Activated naive CD4-positive, alpha-beta T cell treated with anti-CD3 and anti-CD28 coated beads, Interleukin-2, amount 10 ng/mL, durations not matched to agents 7 days and 5 days (primary cell): ENCODE measurements around the gene FRZB.

Experiments
- CTCF ChIA-PET: fragments of 350-600 bp; sonication (Branson Sonifier 250); formaldehyde crosslinking; loops from one replicate; lab custom pipeline; 2021; ENCODE audit warnings: antibody characterized with exemption; lab: Charles Lee
- DNase-seq: peaks from one replicate; pipeline ENCODE4 v3.0.0-alpha.2; 2020
- H3K27ac Mint-ChIP-seq: one replicate; pipeline ENCODE4 v1.8.0; 2021; ENCODE audit warnings: mild to moderate bottlenecking, moderate library complexity, mixed read lengths
- H3K27me3 Mint-ChIP-seq: one replicate; pipeline ENCODE4 v1.8.0; 2021; ENCODE audit warnings: mild to moderate bottlenecking, mixed read lengths
- H3K36me3 Mint-ChIP-seq: one replicate; pipeline ENCODE4 v1.8.0; 2021; ENCODE audit warnings: mixed read lengths
- H3K4me1 Mint-ChIP-seq: one replicate; pipeline ENCODE4 v1.8.0; 2021; ENCODE audit warnings: mixed read lengths
- H3K4me3 Mint-ChIP-seq: one replicate; pipeline ENCODE4 v1.8.0; 2021; ENCODE audit warnings: mild to moderate bottlenecking, moderate library complexity, mixed read lengths
- H3K9me3 Mint-ChIP-seq: one replicate; pipeline ENCODE4 v1.8.0; 2021; ENCODE audit warnings: mixed read lengths

Gene FRZB

GRCh38 chr2:182818501-182818900 is 47.9 kb downstream of the FRZB start:
- DNase-seq: no peak
- H3K9me3 Mint-ChIP-seq: no peaks in the 10 kb centered on the region
- H3K4me1 Mint-ChIP-seq: no peaks in the 10 kb centered on the region
- peaks cover 19% of the 10 kb centered on the region for H3K27me3 Mint-ChIP-seq
- CTCF ChIA-PET: no interaction called here
- no peaks in the 10 kb centered on the region for H3K36me3 Mint-ChIP-seq
- H3K27ac Mint-ChIP-seq: no peak overlapping the region
- no peak overlapping the region for H3K4me3 Mint-ChIP-seq

- Mint-ChIP-seq H3K27me3 (peaks cover 16% of the 10 kb centered on the region), H3K36me3 (no peaks in the 10 kb centered on the region), H3K4me3 (no peak overlapping the region), H3K27ac (no peak overlapping the region), H3K9me3 (no peaks in the 10 kb centered on the region), H3K4me1 (no peaks in the 10 kb centered on the region)
- CTCF ChIA-PET: no interaction called here
- DNase-seq: no peak
These were observed 48.9 kb downstream of the FRZB start for GRCh38 chr2:182817558-182817957.

GRCh38 chr2:182816866-182817265 is 49.6 kb downstream of the FRZB start:
- no peak overlapping the region for H3K4me3 Mint-ChIP-seq
- no peaks in the 10 kb centered on the region for H3K9me3 Mint-ChIP-seq
- DNase-seq: no peak
- no peaks in the 10 kb centered on the region for H3K36me3 Mint-ChIP-seq
- H3K27me3 Mint-ChIP-seq: peaks cover 16% of the 10 kb centered on the region
- no peaks in the 10 kb centered on the region for H3K4me1 Mint-ChIP-seq
- CTCF ChIA-PET: no interaction called here
- no peak overlapping the region for H3K27ac Mint-ChIP-seq

GRCh38 chr2:182814804-182815203 is 51.6 kb downstream of the FRZB start:
- no peak for DNase-seq
- Mint-ChIP-seq H3K9me3 (no peaks in the 10 kb centered on the region), H3K4me3 (no peak overlapping the region), H3K27ac (no peak overlapping the region), H3K36me3 (no peaks in the 10 kb centered on the region), H3K27me3 (peaks cover 20% of the 10 kb centered on the region), H3K4me1 (no peaks in the 10 kb centered on the region)
- CTCF ChIA-PET: interaction anchor here (1.5 kb wide), 1 partner anchor 9 kb away, joined by 3 read pairs; no protein-coding TSS in a partner anchor

GRCh38 chr2:182814380-182814779 is 52.1 kb downstream of the FRZB start:
- CTCF ChIA-PET: interaction anchor here (1.5 kb wide), 1 partner anchor 10 kb away, joined by 3 read pairs; no protein-coding TSS in a partner anchor
- Mint-ChIP-seq H3K4me1 (no peaks in the 10 kb centered on the region), H3K36me3 (no peaks in the 10 kb centered on the region), H3K27me3 (peaks cover 20% of the 10 kb centered on the region), H3K9me3 (no peaks in the 10 kb centered on the region), H3K4me3 (no peak overlapping the region), H3K27ac (no peak overlapping the region)
- DNase-seq: no peak

- Mint-ChIP-seq H3K27ac (no peak overlapping the region), H3K36me3 (no peaks in the 10 kb centered on the region)
- CTCF ChIA-PET: no interaction called here
These were observed 56.4 kb downstream of the FRZB start for GRCh38 chr2:182810087-182810486.

GRCh38 chr2:182807319-182807718 is 59.1 kb downstream of the FRZB start:
- no peak overlapping the region for H3K27ac Mint-ChIP-seq
- H3K9me3 Mint-ChIP-seq: no peaks in the 10 kb centered on the region
- H3K36me3 Mint-ChIP-seq: no peaks in the 10 kb centered on the region
- H3K4me1 Mint-ChIP-seq: no peaks in the 10 kb centered on the region
- CTCF ChIA-PET: interaction anchor here (0.9 kb wide), 1 partner anchor 173 kb away, joined by 3 read pairs; no protein-coding TSS in a partner anchor
- peaks cover 12% of the 10 kb centered on the region for H3K27me3 Mint-ChIP-seq
- no peak for DNase-seq
- H3K4me3 Mint-ChIP-seq: no peak overlapping the region

More at GRCh38 chr2:182810087-182810486, 56.4 kb downstream of the FRZB start:
- no peak overlapping the region for H3K4me3 Mint-ChIP-seq
- no peak for DNase-seq
- H3K9me3 Mint-ChIP-seq: no peaks in the 10 kb centered on the region
- H3K27me3 Mint-ChIP-seq: peaks cover 16% of the 10 kb centered on the region
- H3K4me1 Mint-ChIP-seq: no peaks in the 10 kb centered on the region

- no peak overlapping the region for H3K27ac Mint-ChIP-seq
- peaks cover 13% of the 10 kb centered on the region for H3K27me3 Mint-ChIP-seq
- no peaks in the 10 kb centered on the region for H3K36me3 Mint-ChIP-seq
- CTCF ChIA-PET: interaction anchor here (1.5 kb wide), 1 partner anchor 176 kb away, joined by 3 read pairs; no protein-coding TSS in a partner anchor
- DNase-seq: no peak
- no peaks in the 10 kb centered on the region for H3K4me1 Mint-ChIP-seq
- H3K9me3 Mint-ChIP-seq: no peaks in the 10 kb centered on the region
- no peak overlapping the region for H3K4me3 Mint-ChIP-seq
These were observed 62.3 kb downstream of the FRZB start for GRCh38 chr2:182804128-182804527.

- H3K27me3 Mint-ChIP-seq: peaks cover 13% of the 10 kb centered on the region
- no peaks in the 10 kb centered on the region for H3K36me3 Mint-ChIP-seq
- no peak for DNase-seq
- no peak overlapping the region for H3K27ac Mint-ChIP-seq
- no peaks in the 10 kb centered on the region for H3K4me1 Mint-ChIP-seq
- H3K4me3 Mint-ChIP-seq: no peak overlapping the region
- CTCF ChIA-PET: no interaction called here
- no peaks in the 10 kb centered on the region for H3K9me3 Mint-ChIP-seq
These were observed 67.7 kb downstream of the FRZB start for GRCh38 chr2:182798736-182799135.

GRCh38 chr2:182792441-182792840 is 74.0 kb downstream of the FRZB start:
- Mint-ChIP-seq H3K9me3 (no peaks in the 10 kb centered on the region), H3K4me1 (no peaks in the 10 kb centered on the region), H3K27me3 (no peaks in the 10 kb centered on the region), H3K4me3 (no peak overlapping the region), H3K27ac (no peak overlapping the region), H3K36me3 (no peaks in the 10 kb centered on the region)
- CTCF ChIA-PET: interaction anchor here (0.6 kb wide), 1 partner anchor 187 kb away, joined by 3 read pairs; no protein-coding TSS in a partner anchor
- DNase-seq: no peak

GRCh38 chr2:182784777-182785176 is 81.7 kb downstream of the FRZB start:
- no peak overlapping the region for H3K4me3 Mint-ChIP-seq
- DNase-seq: no peak
- peaks cover 4% of the 10 kb centered on the region for H3K9me3 Mint-ChIP-seq
- no peaks in the 10 kb centered on the region for H3K27me3 Mint-ChIP-seq
- no peak overlapping the region for H3K27ac Mint-ChIP-seq
- peaks cover 7% of the 10 kb centered on the region for H3K36me3 Mint-ChIP-seq
- H3K4me1 Mint-ChIP-seq: no peaks in the 10 kb centered on the region
- CTCF ChIA-PET: interaction anchor here (0.9 to 2.2 kb wide), 4 partner anchors 9 to 195 kb away, joined by 4 to 20 read pairs (median 6); no protein-coding TSS in a partner anchor

GRCh38 chr2:182784058-182784706 is 82.3 kb downstream of the FRZB start:
- Mint-ChIP-seq H3K9me3 (peaks cover 4% of the 10 kb centered on the region), H3K27me3 (no peaks in the 10 kb centered on the region), H3K4me1 (no peaks in the 10 kb centered on the region), H3K36me3 (peaks cover 7% of the 10 kb centered on the region), H3K4me3 (no peak overlapping the region), H3K27ac (no peak overlapping the region)
- DNase-seq: no peak
- CTCF ChIA-PET: interaction anchor here (0.9 to 2.2 kb wide), 5 partner anchors 10 to 196 kb away, joined by 3 to 20 read pairs (median 4); no protein-coding TSS in a partner anchor
